Measurements from ENCODE around the gene RPS6KA5.

RPS6KA5 gene

GRCh38 chr14:90922141-90922540, 138.3 kb downstream of the RPS6KA5 start:
- DNase-seq = no peak

DNA sequence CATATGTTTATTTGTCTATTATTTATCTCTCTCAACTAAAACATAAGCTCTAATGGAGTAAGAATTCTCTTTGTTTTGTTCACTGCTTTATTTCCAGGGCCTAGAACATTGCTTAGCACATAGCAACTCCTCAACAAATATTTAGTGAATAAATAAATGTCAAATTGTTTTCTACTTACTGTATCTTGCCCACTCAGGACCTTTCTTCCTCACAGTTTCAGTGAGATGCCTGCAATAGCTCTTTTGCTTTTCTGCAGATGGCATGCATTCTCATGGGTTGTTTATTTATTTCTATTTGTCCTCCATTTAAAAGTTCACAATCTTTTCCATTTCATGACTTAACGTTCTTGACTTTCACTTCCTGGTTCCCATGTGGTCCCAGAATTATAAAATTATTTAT, 149.3 kb downstream of the RPS6KA5 start:
- DNase-seq = no peak

GRCh38 chr14:90907178-90907577, 153.3 kb downstream of the RPS6KA5 start:
- no peak for DNase-seq

- DNase-seq = no peak
Observed at GRCh38 chr14:90905531-90905930, 154.9 kb downstream of the RPS6KA5 start.

- DNase-seq = peak; percentile 26
Observed at GRCh38 chr14:90903101-90903500, 157.3 kb downstream of the RPS6KA5 start.

DNA sequence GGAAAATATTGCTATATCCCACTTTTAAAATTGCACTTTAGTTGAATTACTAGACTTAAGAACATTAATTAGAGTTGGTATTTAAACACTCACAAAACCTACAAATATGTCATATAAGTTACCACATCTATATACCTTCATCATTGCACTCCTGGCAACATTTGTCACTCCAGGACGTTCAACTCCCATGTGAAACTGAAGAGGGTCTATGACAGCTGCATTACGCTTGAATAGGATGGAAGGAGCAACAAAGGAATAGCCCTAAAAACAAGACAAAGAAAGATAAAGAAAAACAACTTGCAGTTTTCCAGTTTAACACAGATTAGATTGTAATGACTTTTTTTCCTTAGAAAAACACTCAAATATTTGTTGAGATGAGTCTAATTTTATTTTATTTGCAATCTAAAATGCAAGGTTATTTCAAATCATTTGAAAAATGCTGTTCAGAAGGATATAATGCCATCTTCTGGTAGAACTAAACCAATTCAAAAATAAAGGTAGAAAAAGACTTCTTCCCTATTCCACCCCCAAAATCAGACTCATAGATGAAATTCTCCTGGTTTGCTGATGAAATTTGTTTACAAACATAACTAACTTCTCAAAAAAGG, 159.9 kb downstream of the RPS6KA5 start:
- no peak for DNase-seq

GRCh38 chr14:90897022-90897421, 163.4 kb downstream of the RPS6KA5 start:
- no peak for DNase-seq

DNA sequence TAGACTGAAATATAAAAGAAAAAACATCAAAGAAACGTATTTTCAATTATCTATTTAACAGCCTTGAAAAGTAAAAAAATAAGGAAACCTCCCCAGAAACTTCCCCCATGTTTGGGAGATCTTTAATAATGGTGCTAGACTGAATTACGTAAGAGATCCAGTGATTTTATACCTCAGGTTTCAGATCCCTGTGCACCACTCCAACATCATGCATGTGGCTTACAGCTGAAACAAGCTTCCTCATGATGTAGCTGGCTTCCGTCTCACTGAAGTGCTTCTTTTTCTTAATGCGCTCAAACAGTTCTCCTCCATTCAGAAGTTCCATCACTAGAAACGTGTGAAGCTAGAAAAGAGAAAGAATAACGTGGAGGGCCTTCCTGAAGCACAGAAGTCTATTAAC, 166.2 kb downstream of the RPS6KA5 start:
- DNase-seq = no peak

- no peak for DNase-seq
Observed at GRCh38 chr14:90893510-90893909, 166.9 kb downstream of the RPS6KA5 start.

GRCh38 chr14:90892970-90893369, 167.5 kb downstream of the RPS6KA5 start:
- no peak for DNase-seq

DNA sequence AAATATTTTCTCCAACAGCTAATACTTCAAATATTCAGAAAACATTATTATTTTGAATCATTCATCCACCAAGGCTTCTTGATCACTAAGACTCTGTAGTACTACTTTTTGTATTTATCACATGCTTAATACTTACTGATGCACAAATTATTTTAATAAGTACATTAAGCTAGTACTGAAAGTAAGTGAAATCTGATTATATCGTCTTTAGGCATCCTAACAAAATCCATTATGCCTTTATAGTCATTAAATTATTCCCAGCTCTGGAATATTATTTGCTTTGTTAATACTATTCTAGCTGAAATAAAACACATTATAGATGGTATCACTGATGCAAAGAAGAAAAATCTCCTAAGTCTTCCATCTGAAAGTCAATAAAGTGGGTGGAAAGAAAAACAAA, 169.1 kb downstream of the RPS6KA5 start:
- no peak for DNase-seq

DNA sequence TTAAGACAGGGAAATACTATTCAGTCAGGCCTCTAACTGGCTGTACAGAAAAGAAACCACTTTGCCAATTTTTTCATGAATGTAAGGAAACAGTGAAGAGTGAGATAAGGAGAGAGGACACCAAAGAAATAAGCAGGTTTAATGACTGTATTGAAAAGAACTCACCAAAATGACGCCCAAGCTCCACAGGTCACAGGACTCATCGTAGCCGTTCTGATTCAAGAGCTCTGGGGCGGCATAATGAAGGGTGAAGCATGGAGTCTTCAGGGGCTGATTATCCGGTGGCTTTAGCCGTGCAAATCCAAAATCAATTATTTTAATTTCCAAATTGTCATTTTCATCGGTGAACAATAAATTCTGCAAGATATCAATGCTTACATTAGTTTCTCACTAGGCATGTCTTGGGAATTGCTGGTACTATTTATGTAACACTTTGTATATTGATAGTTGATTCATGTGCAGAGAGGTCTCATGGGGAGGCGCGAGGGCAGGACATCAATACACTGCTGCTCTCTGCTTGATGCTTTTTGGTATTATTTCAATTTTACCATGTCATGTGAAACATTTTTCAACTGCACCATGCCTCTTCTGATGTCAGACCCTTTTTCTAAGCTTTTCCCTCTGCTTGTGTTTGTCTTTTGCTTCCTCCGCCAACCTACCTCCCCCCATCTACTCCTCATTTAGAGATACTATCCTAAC, 170.0 kb downstream of the RPS6KA5 start:
- DNase-seq = no peak

- no peak for DNase-seq
Observed at GRCh38 chr14:90886297-90886815, 174.1 kb downstream of the RPS6KA5 start.

DNA sequence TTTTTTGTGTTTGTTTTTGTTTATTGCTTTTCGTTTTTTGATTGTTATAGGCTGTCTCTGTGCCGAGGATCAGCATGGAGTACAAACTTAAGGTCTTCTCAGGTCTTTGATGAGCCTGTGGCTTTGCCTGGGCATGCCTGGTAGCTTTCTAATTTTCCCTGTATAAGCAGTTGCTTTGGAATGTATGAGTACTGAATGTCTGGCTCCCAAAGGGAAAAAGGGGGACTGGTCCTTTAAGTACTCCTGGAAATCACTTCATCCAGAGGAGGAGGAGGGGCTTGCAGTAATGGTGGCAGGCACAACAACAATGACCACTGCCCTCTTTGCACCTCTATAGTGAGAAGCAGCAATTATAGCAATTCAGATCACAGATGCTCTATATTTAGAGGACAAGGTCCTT, 176.7 kb downstream of the RPS6KA5 start:
- no peak for DNase-seq

GRCh38 chr14:90883197-90883596, 177.2 kb downstream of the RPS6KA5 start:
- DNase-seq = no peak

DNA sequence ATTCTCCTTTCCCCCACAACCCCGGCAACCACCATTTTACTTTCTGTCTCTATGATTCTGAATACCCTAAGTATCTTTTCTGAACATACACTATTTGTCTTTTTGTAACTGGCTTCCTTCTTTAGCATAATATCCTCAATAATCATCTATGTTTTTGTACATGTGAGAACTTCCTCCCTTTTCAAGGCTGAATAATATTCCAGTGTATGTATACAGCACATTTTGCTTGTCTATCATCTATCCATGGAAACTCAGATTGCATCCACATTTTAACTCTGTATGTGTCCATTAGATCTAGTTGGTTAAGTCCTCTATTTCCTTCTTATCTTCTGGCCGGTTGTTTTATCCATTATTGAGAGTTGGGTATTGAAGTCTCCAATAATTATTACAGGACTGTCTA, 180.2 kb downstream of the RPS6KA5 start:
- DNase-seq = no peak

- no peak for DNase-seq
Observed at GRCh38 chr14:90874599-90874998, 185.8 kb downstream of the RPS6KA5 start.

GRCh38 chr14:90871605-90872233, 188.7 kb downstream of the RPS6KA5 start:
- DNase-seq = no peak

DNA sequence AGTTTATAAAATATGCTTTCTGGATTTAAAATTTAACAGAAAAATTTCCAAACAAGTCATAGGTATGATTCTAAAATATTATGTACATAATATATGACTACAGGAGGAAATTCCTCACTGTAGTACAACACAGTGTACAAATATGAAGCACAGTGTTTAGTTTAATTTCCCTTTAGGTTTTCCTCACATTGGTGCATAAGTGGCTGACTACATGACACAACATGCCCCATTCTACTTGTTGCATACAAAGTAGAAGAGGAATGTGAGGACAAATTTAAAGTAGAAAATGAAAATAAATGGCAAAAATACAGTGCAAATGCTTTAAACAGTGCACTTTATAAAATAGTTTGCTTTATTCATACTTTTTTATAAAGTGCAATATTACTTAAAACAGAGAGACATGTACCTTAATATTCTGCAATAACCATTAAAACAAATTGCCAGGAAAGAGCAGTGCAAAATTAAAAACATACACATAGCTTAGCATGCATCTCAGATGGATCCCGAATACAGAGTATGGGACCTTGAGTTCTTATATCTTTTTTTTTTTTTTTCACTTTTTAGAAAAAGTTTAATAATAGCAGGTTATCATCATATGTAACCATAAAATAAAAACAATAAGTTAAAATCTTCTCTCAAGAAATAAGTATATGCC, 189.4 kb downstream of the RPS6KA5 start:
- no peak for DNase-seq

- DNase-seq = no peak
Observed at GRCh38 chr14:90867501-90867900, 192.9 kb downstream of the RPS6KA5 start.

DNA sequence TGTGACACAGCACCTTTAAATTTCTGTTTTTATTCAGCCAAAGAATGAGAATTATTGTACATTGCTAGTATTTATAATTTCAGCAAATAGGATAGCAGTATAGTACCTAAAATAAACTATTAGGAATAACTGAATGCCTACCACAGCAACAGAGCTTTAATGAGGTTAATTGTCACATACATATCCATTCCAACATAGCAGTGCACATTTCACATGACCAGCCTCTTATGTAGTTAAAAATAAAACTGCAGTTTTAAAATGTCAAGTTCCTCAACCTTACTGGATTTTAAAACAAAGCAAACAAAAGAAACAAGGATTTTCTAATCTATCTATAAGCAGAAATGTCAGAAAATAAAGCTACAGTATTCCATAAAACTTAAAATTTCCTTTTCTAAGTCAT, 193.6 kb downstream of the RPS6KA5 start:
- DNase-seq = no peak

- DNase-seq = no peak
Observed at GRCh38 chr14:90864741-90865140, 195.7 kb downstream of the RPS6KA5 start.

GRCh38 chr14:90858511-90858910, 201.9 kb downstream of the RPS6KA5 start:
- DNase-seq = no peak

DNA sequence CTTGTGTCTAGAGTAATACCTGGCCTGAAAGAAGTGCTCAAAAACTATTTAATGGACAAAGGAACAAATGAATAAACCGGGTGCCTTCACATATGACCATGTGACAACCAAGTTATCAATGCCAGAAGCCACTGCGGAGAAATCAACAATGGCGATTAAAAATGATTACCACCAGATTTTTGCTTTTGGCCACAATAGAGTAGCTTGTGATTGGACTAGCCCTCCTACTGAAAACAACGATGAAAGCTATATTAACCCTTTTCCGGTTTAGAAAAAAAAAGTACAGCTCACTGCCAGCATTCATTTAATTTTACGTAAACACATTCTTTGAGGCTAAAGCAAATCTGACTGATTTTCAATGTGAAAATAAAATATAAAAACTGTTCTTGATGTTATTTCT, 202.6 kb downstream of the RPS6KA5 start:
- no peak for DNase-seq
